ENCODE results near the gene SPDYC. TPM values are rescaled to one million over a fixed set of nuclear protein-coding genes. Genes with fewer than 3 reads are reported as not detected.

SPDYC gene
- total and polyA plus RNA-seq, 9 of the 15 experiments (the other 6 are each of a cell fraction or from before 2014, with no cell fraction given), result 4.4 to 18.8 (median 9.2) TPM

DNA sequence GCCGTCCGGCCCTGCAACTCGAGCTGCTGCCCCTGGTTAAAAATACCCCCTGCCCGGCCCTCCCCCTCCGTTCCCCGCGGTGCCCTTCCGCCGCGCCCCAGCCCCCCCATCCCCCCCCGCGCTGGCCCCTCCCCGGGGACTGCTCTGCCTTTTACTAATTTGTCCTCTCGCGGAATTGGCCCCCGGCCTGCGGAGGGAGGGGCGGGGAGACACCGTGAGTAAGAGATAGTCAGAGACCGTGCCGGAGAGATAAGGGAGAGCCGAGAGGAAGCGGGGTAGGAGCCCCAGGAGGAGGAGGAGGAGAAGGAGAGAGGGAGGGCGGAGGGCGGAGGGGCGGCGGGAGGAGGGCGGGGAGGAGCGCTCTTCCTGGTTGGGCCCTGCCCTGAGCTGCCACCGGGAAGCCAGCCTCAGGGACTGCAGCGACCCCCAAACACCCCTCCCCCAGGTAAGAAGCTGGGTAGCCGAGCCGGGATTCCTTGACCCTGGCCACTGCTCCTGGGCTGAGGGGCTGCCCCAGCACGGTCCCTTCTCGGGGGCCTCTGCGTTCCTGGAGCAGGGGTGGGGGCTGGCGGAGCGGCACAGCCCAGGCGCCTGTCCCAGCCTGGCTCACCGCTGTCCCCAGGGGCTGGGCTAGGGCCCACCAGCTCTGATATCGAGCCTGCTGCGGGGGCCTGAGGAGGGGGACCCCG lies 11.7 kb downstream of the SPDYC start, which contains the start of gene CAPN1 (continued):
- TF ChIP-seq CEBPB (tag; IDR thresholded peaks at IDR 0.05), result no peak
- TF ChIP-seq, protein P1, sequence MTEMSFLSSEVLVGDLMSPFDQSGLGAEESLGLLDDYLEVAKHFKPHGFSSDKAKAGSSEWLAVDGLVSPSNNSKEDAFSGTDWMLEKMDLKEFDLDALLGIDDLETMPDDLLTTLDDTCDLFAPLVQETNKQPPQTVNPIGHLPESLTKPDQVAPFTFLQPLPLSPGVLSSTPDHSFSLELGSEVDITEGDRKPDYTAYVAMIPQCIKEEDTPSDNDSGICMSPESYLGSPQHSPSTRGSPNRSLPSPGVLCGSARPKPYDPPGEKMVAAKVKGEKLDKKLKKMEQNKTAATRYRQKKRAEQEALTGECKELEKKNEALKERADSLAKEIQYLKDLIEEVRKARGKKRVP (CRISPR knock-in tag; IDR thresholded peaks at IDR 0.05), result no peak
- no peak for TF ChIP-seq ZNF146 (CRISPR knock-in tag; IDR thresholded peaks at IDR 0.05; ENCODE audit: unreplicated experiment)
- no peak for TF ChIP-seq HNRNPLL (IDR thresholded peaks at IDR 0.05; ENCODE audit: low read depth, low read length, poor library complexity, severe bottlenecking)
- no peak for TF ChIP-seq ZNF408 (CRISPR knock-in tag; IDR thresholded peaks at IDR 0.05; ENCODE audit: low read depth)
- TF ChIP-seq, protein P2, sequence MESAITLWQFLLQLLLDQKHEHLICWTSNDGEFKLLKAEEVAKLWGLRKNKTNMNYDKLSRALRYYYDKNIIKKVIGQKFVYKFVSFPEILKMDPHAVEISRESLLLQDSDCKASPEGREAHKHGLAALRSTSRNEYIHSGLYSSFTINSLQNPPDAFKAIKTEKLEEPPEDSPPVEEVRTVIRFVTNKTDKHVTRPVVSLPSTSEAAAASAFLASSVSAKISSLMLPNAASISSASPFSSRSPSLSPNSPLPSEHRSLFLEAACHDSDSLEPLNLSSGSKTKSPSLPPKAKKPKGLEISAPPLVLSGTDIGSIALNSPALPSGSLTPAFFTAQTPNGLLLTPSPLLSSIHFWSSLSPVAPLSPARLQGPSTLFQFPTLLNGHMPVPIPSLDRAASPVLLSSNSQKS (CRISPR knock-in tag; IDR thresholded peaks at IDR 0.05), result no peak
- no peak for TF ChIP-seq NBN (IDR thresholded peaks at IDR 0.05; ENCODE audit: low read depth)
- TF ChIP-seq ZNF263 (CRISPR knock-in tag; IDR thresholded peaks at IDR 0.05; ENCODE audit: borderline replicate concordance), result peak; percentile 97
- TF ChIP-seq MECOM (CRISPR knock-in tag; IDR thresholded peaks at IDR 0.05), result no peak
- no peak for TF ChIP-seq ZNF354B (CRISPR knock-in tag; IDR thresholded peaks at IDR 0.05)
- TF ChIP-seq ZNF143 (CRISPR knock-in tag; IDR thresholded peaks at IDR 0.05), result no peak
- no peak for TF ChIP-seq RHOXF2B (CRISPR knock-in tag; conservative IDR thresholded peaks at IDR 0.05)
- TF ChIP-seq, protein P3, sequence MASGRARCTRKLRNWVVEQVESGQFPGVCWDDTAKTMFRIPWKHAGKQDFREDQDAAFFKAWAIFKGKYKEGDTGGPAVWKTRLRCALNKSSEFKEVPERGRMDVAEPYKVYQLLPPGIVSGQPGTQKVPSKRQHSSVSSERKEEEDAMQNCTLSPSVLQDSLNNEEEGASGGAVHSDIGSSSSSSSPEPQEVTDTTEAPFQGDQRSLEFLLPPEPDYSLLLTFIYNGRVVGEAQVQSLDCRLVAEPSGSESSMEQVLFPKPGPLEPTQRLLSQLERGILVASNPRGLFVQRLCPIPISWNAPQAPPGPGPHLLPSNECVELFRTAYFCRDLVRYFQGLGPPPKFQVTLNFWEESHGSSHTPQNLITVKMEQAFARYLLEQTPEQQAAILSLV (tag; IDR thresholded peaks at IDR 0.05), result no peak
- TF ChIP-seq JUND (IDR thresholded peaks at IDR 0.05; ENCODE audit: borderline replicate concordance, low read depth, low read length), result peak; percentile 79
- TF ChIP-seq JUND (tag; IDR thresholded peaks at IDR 0.05; ENCODE audit: borderline replicate concordance, low read depth, low read length), result peak; percentile 42; the same call in 1 of the 3 replicates
- no peak for TF ChIP-seq PTBP1 (IDR thresholded peaks at IDR 0.05; ENCODE audit: low read depth, low read length)
- no peak for TF ChIP-seq POLR3G (IDR thresholded peaks at IDR 0.05; ENCODE audit: extremely low read depth, insufficient read length, insufficient replicate concordance)
- TF ChIP-seq FOXA3 (CRISPR knock-in tag; conservative IDR thresholded peaks at IDR 0.05 in 1 of 2, IDR thresholded peaks at IDR 0.05 in 1 of 2), result no peak
- no peak for TF ChIP-seq NFXL1 (CRISPR knock-in tag; IDR thresholded peaks at IDR 0.05)
- TF ChIP-seq ZNF551 (CRISPR knock-in tag; IDR thresholded peaks at IDR 0.05), result no peak
- TF ChIP-seq ZNF311 (CRISPR knock-in tag; IDR thresholded peaks at IDR 0.05), result no peak
- no peak for TF ChIP-seq ILK (tag; IDR thresholded peaks at IDR 0.05; ENCODE audit: borderline replicate concordance, low read depth)
- no peak for TF ChIP-seq ZNF445 (CRISPR knock-in tag; IDR thresholded peaks at IDR 0.05; ENCODE audit: low read depth)
- TF ChIP-seq KAT2B (IDR thresholded peaks at IDR 0.05; ENCODE audit: low read depth, low read length), result no peak
- no peak for TF ChIP-seq BMI1 (IDR thresholded peaks at IDR 0.05; ENCODE audit: low read length)
- TF ChIP-seq, protein P4, sequence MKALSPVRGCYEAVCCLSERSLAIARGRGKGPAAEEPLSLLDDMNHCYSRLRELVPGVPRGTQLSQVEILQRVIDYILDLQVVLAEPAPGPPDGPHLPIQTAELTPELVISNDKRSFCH (CRISPR knock-in tag; IDR thresholded peaks at IDR 0.05), result no peak
- TF ChIP-seq, protein P4 (tag; IDR thresholded peaks at IDR 0.05), result no peak
- TF ChIP-seq ELF2 (CRISPR knock-in tag; IDR thresholded peaks at IDR 0.05), result 0 out of 2 replicates have a peak, but pooled peaks have one; percentile 54
